Large intestine (tissue), 3 donors: Measurements from ENCODE around the gene SHROOM1. TPM values are rescaled to one million over a fixed set of nuclear protein-coding genes. Genes with fewer than 3 reads are reported as not detected.

Source experiments
- DNase-seq, 2 donors: peaks; one replicate each; pipeline versions ENCODE4 v3.0.0 to v3.0.0-alpha.2; 2013
- H3K27ac ChIP-seq: one replicate; pipeline ENCODE4 v1.5.1; 2013; ENCODE audit warnings: low read length
- H3K27me3 ChIP-seq: 2 replicates; pipeline ENCODE4 v1.6.1; 2013; ENCODE audit warnings: low read length; ENCODE audit not compliant: control insufficient read depth, insufficient read depth
- H3K36me3 ChIP-seq: 2 replicates; pipeline ENCODE4 v1.6.1; 2013; ENCODE audit warnings: low read length; ENCODE audit not compliant: control insufficient read depth, insufficient read depth
- H3K4me1 ChIP-seq: one replicate; pipeline ENCODE4 v1.6.1; 2013; ENCODE audit warnings: low read length; ENCODE audit not compliant: control insufficient read depth, insufficient read depth
- H3K4me3 ChIP-seq: one replicate; pipeline ENCODE4 v1.5.1; 2013; ENCODE audit warnings: low read length
- H3K9me3 ChIP-seq: one replicate; pipeline ENCODE4 v1.6.1; 2013; ENCODE audit warnings: mild to moderate bottlenecking, low read depth, low read length, moderate library complexity; ENCODE audit not compliant: control insufficient read depth
- WGBS: methylation state at CpG from one replicate; pipeline ENCODE4 v1.1.5; 2013; ENCODE audit warnings: low lambda C conversion rate; ENCODE audit not compliant: insufficient coverage; 5-methylcytosine and 5-hydroxymethylcytosine counted together
- polyA plus RNA-seq: library from polyadenylated mRNA; unstranded; fragments of 120-200 nt; gene quantifications from one replicate; pipeline ENCODE4 v1.2.1, GENCODE V29; 2013

The SHROOM1 gene
- polyA plus RNA-seq, 1 donor, result 15.9 TPM

DNA sequence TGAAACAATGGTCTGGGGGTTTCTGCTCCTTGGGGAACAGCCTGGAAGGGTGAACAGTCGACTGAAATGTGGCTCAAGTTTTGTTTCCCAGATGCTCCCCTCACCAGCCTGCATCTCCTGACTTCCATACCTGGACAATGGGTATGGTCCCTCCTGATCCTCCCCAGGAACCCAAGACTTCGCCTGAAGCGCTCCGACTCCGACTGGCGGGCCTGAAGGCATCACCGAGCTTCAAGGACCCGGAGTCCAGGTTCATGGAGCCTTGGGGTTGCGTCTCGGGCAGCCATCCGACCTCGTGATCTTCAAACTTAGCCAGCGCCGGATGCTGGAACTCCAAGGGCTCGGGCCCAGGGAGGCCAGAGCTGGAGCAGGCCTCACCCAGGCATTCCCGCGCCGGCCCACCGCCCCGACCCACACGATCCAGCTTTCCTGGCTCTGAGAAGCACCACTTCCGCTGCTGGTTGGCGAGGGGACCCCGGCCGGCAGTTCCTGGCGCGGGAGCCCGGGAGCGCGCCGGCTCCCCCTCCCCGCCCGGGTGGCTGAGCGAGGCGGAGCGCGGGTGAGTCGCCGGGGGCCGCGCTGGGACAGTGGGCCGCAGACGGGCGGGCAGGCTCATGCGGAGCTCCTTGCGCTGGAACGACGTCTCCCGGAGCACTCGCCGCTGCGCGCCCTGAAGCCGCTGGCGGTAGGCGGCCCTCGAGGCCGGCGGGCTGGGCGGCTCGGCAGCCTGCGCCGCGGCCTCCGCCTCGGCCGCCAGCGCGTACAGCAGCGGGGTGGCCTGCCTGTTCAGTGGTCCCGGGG lies 5.2 kb downstream of the SHROOM1 start:
- H3K36me3 ChIP-seq, result peaks cover 19% of the 10 kb centered on the region
- H3K27me3 ChIP-seq, result no peaks in the 10 kb centered on the region
- no peak overlapping the region for H3K27ac ChIP-seq
- peaks cover 3% of the 10 kb centered on the region for H3K9me3 ChIP-seq
- WGBS, result no CpG with 5 or more reads among the region's 71 CpGs
- peaks cover 13% of the 10 kb centered on the region for H3K4me1 ChIP-seq
- DNase-seq, result no peak
- no peak overlapping the region for H3K4me3 ChIP-seq

GRCh38 chr5:132824426-132824825 lies 6.0 kb downstream of the SHROOM1 start:
- WGBS, result no CpG with 5 or more reads among the region's 3 CpGs
- Histone ChIP-seq H3K27me3 (peaks cover 3% of the 10 kb centered on the region), H3K27ac (no peak overlapping the region)

DNA sequence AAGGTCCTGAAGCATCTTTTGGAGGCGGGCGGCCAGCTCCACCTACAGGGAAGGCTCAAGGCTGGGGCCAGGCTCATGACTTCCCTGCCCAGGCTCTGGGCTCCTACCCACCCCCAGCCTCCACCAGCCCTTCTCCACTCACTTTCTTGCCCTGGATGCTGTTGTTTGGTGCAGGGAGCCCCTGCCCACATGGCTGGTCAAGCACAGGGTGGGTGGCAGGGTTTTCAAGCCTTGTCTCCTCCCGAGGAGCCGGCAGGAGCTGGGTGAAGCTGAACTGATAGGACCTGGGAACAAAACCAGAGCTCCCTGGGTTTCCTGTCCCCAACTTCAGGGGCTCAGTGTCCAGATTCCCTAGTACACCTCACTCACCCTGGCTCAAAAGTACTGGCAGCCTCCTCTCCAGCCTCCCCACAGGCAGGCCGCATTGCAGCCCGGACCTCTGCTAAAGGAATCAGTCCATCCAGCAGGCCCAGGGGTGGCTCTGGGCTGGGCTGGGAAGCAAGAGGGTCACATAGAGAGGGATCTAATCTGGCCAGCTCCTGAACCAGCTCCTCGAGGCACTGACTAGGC lies 6.9 kb downstream of the SHROOM1 start:
- Histone ChIP-seq H3K4me3 (peak overlapping the region; percentile 29), H3K9me3 (peaks cover 6% of the 10 kb centered on the region), H3K27ac (no peak overlapping the region), H3K4me1 (peaks cover 22% of the 10 kb centered on the region), H3K27me3 (peaks cover 7% of the 10 kb centered on the region), H3K36me3 (peaks cover 19% of the 10 kb centered on the region)
- WGBS, result no CpG with 5 or more reads among the region's 7 CpGs
- DNase-seq, result no peak

More at GRCh38 chr5:132824426-132824825, 6.0 kb downstream of the SHROOM1 start:
- Histone ChIP-seq H3K9me3 (peaks cover 6% of the 10 kb centered on the region), H3K36me3 (peaks cover 19% of the 10 kb centered on the region), H3K4me1 (peaks cover 21% of the 10 kb centered on the region), H3K4me3 (no peak overlapping the region)
- DNase-seq, result no peak

GRCh38 chr5:132822650-132823480 lies 7.6 kb downstream of the SHROOM1 start:
- H3K9me3 ChIP-seq, result peaks cover 6% of the 10 kb centered on the region
- peaks cover 7% of the 10 kb centered on the region for H3K27me3 ChIP-seq
- DNase-seq, result peak in 1 of 2 donors; percentile 74
- H3K36me3 ChIP-seq, result peaks cover 19% of the 10 kb centered on the region
- H3K4me3 ChIP-seq, result peak overlapping the region; percentile 29
- H3K27ac ChIP-seq, result no peak overlapping the region
- peaks cover 29% of the 10 kb centered on the region for H3K4me1 ChIP-seq
- WGBS, result no CpG with 5 or more reads among the region's 68 CpGs

GRCh38 chr5:132821791-132822190 lies 8.7 kb downstream of the SHROOM1 start:
- peaks cover 7% of the 10 kb centered on the region for H3K27me3 ChIP-seq
- peaks cover 15% of the 10 kb centered on the region for H3K36me3 ChIP-seq
- no peak for DNase-seq
- no CpG with 5 or more reads among the region's 1 CpG for WGBS
- H3K9me3 ChIP-seq, result peaks cover 6% of the 10 kb centered on the region
- peaks cover 34% of the 10 kb centered on the region for H3K4me1 ChIP-seq
- H3K4me3 ChIP-seq, result no peak overlapping the region
- no peak overlapping the region for H3K27ac ChIP-seq

DNA sequence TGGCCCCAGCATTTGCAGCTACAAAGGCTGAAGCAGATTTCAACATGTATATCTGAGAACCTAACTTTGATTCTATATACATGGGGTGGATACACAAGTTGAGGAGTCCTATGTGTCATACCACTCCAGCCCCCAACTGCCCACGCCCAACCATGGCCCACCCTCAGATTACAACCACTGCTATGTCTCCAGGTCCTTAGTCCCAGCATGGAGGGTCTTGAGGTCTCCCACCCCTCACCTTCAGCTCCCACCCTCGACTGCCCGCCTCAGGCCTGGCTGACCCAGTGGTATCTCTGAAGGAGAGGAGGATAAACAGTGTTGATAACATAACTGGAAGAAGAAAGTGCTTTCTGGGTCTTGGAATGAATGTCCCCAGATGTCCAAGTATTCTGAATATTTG lies 9.1 kb downstream of the SHROOM1 start:
- no CpG with 5 or more reads among the region's 3 CpGs for WGBS
- Histone ChIP-seq H3K9me3 (peaks cover 6% of the 10 kb centered on the region), H3K4me3 (no peak overlapping the region), H3K36me3 (peaks cover 15% of the 10 kb centered on the region), H3K4me1 (peaks cover 36% of the 10 kb centered on the region), H3K27ac (no peak overlapping the region), H3K27me3 (peaks cover 7% of the 10 kb centered on the region)
- DNase-seq, result no peak

- H3K27me3 ChIP-seq, result peaks cover 7% of the 10 kb centered on the region
- H3K27ac ChIP-seq, result peak overlapping the region; percentile 76
- DNase-seq, result peak; percentile 90 to 92
- H3K4me1 ChIP-seq, result peaks cover 38% of the 10 kb centered on the region
- peaks cover 5% of the 10 kb centered on the region for H3K9me3 ChIP-seq
- H3K4me3 ChIP-seq, result peak overlapping the region; percentile 35
- H3K36me3 ChIP-seq, result peaks cover 15% of the 10 kb centered on the region
- WGBS, result 36% methylated on average over 5 of the region's 15 CpGs
Observed at GRCh38 chr5:132820162-132820754, 10.2 kb downstream of the SHROOM1 start.

DNA sequence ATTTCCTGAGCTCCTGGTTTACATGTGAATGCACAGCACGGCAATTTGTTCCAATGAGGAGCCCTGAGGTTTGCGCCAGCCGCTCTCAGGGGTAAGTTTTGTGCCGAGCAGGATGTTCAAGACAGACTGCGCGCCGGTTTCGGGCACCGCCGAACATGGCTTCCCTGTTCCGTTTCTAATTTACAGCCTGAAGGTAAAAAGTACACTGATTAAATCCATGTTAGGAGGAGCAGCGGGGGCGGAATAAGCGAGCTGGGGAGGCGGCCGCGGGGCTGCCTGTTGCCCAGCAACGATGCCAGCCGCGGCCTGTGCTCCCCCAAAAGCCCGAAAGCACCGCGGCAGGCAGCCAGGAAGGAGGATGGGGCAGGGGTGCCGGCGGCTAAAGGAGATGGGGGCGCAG lies 11.0 kb downstream of the SHROOM1 start:
- Histone ChIP-seq H3K9me3 (peaks cover 9% of the 10 kb centered on the region), H3K4me3 (peak overlapping the region; percentile 35), H3K36me3 (peaks cover 7% of the 10 kb centered on the region), H3K27ac (peak overlapping the region; percentile 76), H3K4me1 (peaks cover 38% of the 10 kb centered on the region), H3K27me3 (peaks cover 13% of the 10 kb centered on the region)
- peak in 1 of 2 donors; percentile 61 for DNase-seq
- 17% methylated on average over 1 of the region's 26 CpGs for WGBS

- peaks cover 26% of the 10 kb centered on the region for H3K27me3 ChIP-seq
- 0% methylated on average over 1 of the region's 1 CpG for WGBS
- H3K4me1 ChIP-seq, result peaks cover 33% of the 10 kb centered on the region
- H3K4me3 ChIP-seq, result no peak overlapping the region
- H3K27ac ChIP-seq, result peak overlapping the region; percentile 61
- H3K36me3 ChIP-seq, result no peaks in the 10 kb centered on the region
- DNase-seq, result peak in 1 of 2 donors; percentile 69
- H3K9me3 ChIP-seq, result peaks cover 10% of the 10 kb centered on the region
Observed at GRCh38 chr5:132817011-132817410, 13.4 kb downstream of the SHROOM1 start.

GRCh38 chr5:132816554-132816953 lies 13.9 kb downstream of the SHROOM1 start:
- Histone ChIP-seq H3K27ac (peak overlapping the region; percentile 61), H3K36me3 (no peaks in the 10 kb centered on the region), H3K9me3 (peaks cover 10% of the 10 kb centered on the region), H3K4me3 (peak overlapping the region; percentile 24), H3K4me1 (peaks cover 33% of the 10 kb centered on the region), H3K27me3 (peaks cover 29% of the 10 kb centered on the region)
- peak in 1 of 2 donors; percentile 46 for DNase-seq
